WI38 (cell line): ENCODE results near the gene FRK.

ENCODE experiments used
- H3K4me3 ChIP-seq: 2 replicates; pipeline ENCODE4 v1.5.1; 2011; ENCODE audit warnings: low read depth, mild to moderate bottlenecking, control low read depth, low read length
- CTCF ChIP-seq: IDR thresholded peaks from 2 replicates; pipeline ENCODE4 v1.5.1; 2012; ENCODE audit warnings: low read depth, mild to moderate bottlenecking, control low read depth, low read length

FRK gene

GRCh38 chr6:116012951-116013350 lies 47.7 kb downstream of the FRK start:
- TF ChIP-seq CTCF: no peak
- no peak overlapping the region for H3K4me3 ChIP-seq

GRCh38 chr6:116012471-116012949 lies 48.2 kb downstream of the FRK start:
- TF ChIP-seq CTCF: no peak
- no peak overlapping the region for H3K4me3 ChIP-seq

- no peak overlapping the region for H3K4me3 ChIP-seq
- no peak for TF ChIP-seq CTCF
Observed at GRCh38 chr6:116011520-116011919, 49.2 kb downstream of the FRK start.

- H3K4me3 ChIP-seq: no peak overlapping the region
- TF ChIP-seq CTCF: peak; percentile 73
Observed at GRCh38 chr6:116010790-116011401, 49.8 kb downstream of the FRK start.

GRCh38 chr6:116010386-116010785 lies 50.3 kb downstream of the FRK start:
- no peak for TF ChIP-seq CTCF
- H3K4me3 ChIP-seq: no peak overlapping the region

GRCh38 chr6:116008470-116009243 lies 52.0 kb downstream of the FRK start:
- TF ChIP-seq CTCF: no peak
- H3K4me3 ChIP-seq: peak overlapping the region; percentile 8; the same call in 1 of the 2 replicates
